NCI-H510A (cell line): ENCODE measurements around the gene CPNE6.

Experiments used
- DNase-seq: peaks from one replicate; lab custom pipeline; 2025; lab: John Stamatoyannopoulos, UW

CPNE6 gene

DNA sequence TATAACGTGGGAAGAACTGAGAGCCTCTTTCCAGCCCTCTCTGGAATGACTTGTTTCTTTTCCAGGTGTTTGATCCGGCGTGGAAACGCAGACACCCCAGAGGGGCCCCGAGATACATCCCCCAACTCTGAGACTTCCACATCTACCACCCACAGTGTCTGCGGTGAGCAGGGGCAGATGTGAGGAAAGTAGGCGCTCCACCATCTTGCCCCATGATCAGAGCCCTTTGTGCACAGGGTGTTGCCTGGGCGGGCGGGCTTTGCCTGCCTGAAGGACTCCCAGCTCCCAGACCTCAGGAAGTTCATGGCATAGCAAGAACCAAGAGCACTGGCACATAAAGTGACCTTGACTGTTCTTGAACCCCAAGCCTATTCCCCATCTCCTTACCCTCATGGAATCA, 16.7 kb upstream of the CPNE6 start:
- DNase-seq: no peak

DNA sequence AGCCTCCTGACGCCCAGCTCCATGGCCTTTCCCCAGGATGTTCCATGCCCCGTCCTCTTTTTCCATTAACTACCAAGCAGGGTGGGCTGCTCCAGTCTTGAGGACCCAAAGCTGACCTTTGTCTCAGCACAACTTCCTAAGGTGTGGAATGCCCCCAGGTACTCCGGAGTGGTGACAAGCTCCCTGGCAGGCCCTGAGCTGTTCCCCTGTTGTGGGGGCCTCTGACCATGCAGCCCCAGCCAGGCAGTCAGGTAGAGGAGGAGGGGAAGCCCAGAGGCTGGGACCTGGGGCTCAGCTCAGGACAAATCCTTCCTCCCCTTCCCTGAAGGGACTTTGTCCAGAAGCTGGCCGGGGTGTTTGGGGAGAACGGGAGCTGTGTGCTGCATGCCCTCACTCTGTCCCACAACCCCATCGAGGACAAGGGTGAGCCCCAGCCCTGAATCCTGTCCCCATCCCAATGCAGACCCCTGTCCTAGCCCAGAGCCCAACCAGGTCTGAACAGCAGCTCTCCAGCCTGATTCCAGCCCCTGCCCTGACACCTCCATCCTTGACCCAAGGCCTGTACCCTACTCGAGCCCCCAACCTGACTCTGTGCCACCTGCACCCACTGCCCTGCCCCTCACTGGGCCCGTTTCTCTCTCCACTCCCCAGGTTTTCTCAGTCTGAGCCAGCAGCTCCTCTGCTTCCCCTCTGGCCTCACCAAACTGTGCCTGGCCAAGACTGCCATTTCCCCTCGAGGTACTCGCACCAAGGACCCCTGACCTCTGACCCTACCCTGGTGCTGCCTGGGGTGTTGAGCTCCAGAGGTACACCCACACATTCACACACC, 15.2 kb upstream of the CPNE6 start:
- DNase-seq: no peak

GRCh38 chr14:24056800-24057184, 14.6 kb upstream of the CPNE6 start:
- no peak for DNase-seq

DNA sequence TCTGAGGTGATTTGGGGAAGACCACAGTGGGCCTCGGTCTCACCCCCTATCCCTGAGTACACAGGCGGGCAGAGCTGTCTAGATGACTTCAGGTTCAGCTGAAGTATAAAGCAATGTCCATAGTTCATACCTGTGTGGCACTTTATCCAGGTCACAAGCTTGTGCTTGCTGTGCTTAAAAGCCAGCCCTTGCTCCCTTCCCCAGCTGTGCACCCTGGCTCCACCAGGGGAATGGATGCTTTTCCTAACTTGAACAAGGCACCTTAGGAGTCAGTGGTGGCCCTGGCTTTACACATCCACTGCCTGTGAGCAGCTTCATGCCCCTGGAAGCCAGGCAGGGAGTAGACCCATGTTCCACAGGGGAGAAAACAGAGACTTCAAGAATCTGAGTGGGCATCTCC, 14.1 kb upstream of the CPNE6 start:
- no peak for DNase-seq

- DNase-seq: no peak
Measured at GRCh38 chr14:24057867-24058259, 13.5 kb upstream of the CPNE6 start.

DNA sequence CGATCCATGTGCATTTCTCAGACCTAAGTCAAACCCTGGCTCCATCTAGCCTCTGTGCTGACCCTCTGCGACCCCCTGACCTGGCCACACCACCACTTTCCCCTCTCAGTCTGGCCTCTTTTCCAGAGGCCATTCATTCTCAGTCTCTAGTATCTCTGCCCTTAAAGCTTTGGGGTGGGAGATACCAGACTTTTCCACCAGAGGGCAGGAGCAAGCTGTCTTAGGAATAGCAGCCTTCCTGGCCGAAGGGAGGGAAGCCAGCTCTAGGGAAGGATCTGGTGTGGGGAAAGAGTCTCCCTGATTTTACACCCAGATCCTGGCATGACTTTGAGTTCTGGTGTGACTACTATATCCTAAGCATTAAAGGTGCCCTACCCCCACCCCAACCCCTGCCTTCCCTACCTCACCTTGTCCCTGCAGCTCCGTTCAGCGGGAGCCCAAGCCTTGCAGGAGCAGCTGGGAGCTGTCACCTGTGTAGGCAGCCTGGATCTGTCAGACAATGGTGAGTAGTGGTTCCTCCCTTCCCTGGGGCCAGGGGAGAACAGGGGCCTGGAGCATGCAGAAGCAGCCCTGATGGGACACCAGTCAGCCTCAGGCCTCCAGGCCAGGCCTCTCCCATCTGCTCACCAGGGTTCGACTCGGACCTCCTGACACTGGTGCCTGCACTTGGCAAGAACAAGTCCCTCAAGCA, 13.0 kb upstream of the CPNE6 start:
- no peak for DNase-seq

GRCh38 chr14:24058951-24059475, 12.3 kb upstream of the CPNE6 start:
- no peak for DNase-seq

GRCh38 chr14:24059841-24060388, 11.4 kb upstream of the CPNE6 start:
- DNase-seq: no peak

DNA sequence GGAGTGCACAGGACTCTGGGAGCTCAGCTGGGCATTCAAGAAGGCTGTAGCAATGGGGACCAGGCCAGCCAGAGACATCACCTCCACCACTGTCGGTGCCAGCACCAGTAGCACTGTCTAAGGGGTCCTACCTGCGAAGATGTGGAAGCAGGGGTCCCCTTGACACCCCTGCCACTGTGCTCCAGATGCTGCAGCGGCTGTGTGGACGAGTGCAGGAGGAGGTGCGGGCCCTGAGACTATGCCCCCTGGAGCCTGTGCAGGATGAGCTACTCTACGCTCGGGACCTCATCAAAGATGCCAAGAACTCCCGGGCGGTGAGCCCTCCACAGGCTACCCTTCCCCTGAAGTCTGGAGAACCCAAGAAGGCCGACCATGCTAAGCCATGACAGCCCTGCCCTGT, 10.9 kb upstream of the CPNE6 start:
- no peak for DNase-seq

GRCh38 chr14:24060984-24061913, 10.1 kb upstream of the CPNE6 start:
- no peak for DNase-seq

GRCh38 chr14:24062216-24062980, 9.0 kb upstream of the CPNE6 start:
- no peak for DNase-seq

GRCh38 chr14:24063263-24063836, 8.0 kb upstream of the CPNE6 start:
- DNase-seq: no peak

DNA sequence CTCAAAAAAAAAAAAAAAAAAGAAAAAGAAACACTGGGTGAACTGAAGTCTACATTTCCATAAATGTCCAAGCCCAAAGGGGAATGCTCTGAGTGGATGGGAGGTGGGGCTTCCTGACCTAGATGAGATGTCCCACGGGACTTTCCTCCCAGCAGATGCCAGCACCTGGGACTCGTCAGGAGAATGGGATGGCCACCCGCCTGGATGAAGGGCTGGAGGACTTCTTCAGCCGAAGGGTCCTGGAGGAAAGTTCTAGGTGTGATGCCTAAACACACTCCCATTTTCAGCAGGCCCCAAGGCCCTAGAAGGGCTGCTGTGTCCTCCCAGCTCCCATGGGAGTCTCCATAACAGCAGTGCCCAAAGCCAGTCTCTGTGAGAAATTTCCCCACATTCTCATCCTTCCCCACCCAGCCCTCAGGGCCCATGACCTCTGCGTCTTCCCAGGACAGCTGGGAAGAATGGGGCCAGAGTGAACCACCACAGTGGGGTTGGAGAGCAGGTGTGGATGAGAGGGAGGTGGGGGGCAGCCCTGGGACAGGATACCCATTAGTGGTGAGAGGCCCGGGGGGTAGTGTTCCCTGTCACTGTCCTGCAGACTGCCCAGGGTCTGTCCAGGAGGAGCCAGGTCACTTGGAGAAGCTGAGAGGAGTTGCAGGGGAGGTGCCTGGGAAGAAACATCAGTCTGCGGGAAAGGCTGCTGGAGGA, 7.1 kb upstream of the CPNE6 start:
- DNase-seq: no peak

DNA sequence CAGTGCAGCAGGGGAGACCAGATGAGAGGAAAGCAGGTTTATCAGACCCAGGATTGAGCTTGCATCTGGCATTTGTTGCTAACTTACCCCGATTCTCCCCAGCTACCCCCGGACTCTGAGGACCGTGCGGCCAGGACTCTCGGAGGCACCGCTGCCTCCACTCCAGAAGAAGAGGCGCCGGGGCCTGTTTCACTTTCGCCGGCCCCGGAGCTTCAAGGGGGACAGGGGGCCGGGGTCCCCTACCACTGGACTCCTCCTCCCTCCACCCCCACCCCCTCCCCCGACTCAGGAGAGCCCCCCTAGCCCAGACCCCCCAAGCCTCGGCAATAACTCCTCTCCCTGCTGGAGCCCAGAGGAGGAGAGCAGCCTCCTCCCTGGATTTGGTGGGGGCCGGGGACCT, 6.5 kb upstream of the CPNE6 start:
- no peak for DNase-seq

DNA sequence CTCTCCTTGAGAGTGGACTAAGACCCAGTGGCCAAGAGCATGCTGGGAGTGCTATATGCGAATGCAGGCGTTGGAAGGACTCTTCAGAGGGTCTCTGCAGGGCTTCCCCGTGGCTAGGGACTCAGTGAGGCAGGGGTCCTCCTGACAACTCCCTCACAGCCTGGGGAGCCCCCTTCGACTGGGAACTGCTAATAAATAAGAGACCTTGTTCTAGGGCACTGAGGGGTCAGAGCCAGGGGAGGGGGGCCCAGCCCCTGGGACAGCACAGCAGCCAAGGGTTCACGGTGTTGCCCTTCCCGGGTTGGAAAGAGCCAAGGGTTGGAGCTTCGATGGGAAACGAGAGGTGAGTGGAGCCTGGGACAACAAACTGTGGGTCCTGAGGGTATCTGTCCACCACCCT, 6.0 kb upstream of the CPNE6 start:
- DNase-seq: no peak

DNA sequence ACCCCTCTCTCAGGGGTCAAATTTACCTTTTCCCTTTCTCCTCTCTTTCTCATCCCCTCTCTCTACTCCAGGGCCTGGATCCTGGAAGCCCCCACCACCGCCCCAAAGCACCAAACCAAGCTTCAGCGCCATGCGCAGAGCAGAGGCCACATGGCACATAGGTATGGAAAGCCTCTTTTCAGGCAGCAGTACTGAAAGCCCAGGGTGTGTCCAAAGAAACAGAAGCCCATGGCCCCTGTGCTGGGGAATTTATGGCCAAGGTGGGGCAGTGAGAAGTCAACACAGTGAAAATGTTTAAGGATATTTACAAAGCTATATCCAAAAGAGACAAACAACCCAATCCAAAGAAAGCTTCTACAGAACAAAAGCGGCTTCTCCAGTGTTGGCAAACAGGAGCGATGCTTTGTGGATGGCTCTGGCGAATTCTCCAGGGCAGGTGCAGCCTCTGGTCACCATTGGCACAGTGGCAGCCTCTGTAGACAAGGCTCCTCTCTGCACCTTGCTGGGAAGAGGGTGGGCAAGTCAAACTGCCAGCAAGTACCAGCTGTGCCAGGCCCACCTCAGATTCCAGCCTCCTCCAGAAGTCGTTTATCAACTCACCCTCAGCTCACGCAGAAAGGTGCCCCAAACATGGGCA, 4.7 kb upstream of the CPNE6 start:
- no peak for DNase-seq

DNA sequence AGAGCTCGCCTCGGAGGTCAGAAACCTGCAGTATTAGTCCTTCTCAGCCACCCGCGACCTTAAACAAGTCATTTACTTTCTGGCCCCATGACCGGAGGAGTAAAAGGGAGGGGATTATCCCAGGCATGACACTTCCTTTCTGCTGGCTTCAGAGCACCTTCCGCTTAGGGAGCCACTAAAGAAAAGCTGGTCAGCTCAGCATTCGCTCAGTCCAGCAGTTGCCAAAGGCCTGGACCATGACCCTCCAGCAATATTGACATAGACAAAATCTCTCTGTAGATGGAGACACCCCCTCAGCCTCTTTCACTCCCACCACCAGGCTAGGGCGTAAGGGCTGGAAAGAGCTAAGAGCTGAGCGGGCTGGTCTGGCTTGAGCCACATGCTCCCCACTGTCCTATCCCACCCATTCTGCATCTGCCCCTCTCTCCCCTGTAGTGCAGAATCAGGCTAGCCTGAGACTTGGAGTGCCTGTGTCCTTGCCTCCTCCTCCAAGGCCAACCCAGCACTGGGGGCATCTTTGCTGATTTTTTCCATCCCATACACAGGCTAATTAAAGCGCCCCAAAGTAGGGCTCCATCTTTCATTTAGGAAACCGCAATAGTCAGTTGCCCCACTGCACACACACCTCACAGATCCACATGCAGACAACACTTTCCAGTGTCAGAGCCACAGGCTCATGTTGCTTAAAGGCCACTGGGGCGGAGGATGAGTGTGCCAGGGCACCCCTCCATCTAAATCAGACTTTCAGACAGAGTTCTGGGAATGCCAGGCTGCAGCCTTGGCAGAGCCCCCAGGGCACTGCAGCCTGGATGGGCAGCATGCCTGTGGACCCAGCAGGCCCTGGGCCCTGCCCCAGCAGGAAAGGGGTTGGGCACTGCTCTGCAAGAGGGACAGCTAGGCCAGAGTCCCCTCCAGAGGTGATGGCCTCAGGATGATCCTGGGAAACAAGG, 4.0 kb upstream of the CPNE6 start:
- no peak for DNase-seq

GRCh38 chr14:24068711-24069410, 2.5 kb upstream of the CPNE6 start:
- DNase-seq: no peak
